Psoas muscle (tissue), 8 donors: Measurements from ENCODE around the gene BRIX1. TPM values are rescaled to one million over a fixed set of nuclear protein-coding genes. Genes with fewer than 3 reads are reported as not detected.

Experiments used
- ATAC-seq, 4 donors: fragments of 200-7000 bp; cut with Tn5 transposase; one replicate each; pipeline ENCODE4 v1.9.1; 2020; ENCODE audit warnings: moderate library complexity in 3 of 4, mild to moderate bottlenecking in 2 of 4
- DNase-seq, 2 donors: peaks; one replicate each; pipeline ENCODE4 v3.0.0-alpha.2; 2020
- H3K27ac ChIP-seq: fragments of 200-600 bp; one replicate; pipeline ENCODE4 v1.8.0; 2022
- H3K27me3 ChIP-seq, 3 donors: fragments of 200-600 bp in 1 of 3; one replicate each; pipeline versions ENCODE4 v1.6.1 to v1.8.0; 2013 to 2022; ENCODE audit warnings: low read length in 2 of 3, mild to moderate bottlenecking in 2 of 3, moderate library complexity in 1 of 3; ENCODE audit not compliant: insufficient read depth in 3 of 3
- H3K36me3 ChIP-seq, 2 donors: fragments of 200-600 bp in 1 of 2; one replicate each; pipeline versions ENCODE4 v1.6.1 to v1.8.0; 2013 to 2022; ENCODE audit warnings: low read depth in 1 of 2, mild to moderate bottlenecking in 1 of 2, moderate library complexity in 1 of 2; ENCODE audit not compliant: insufficient read depth in 1 of 2
- H3K4me1 ChIP-seq: fragments of 200-600 bp; one replicate; pipeline ENCODE4 v1.8.0; 2022
- H3K4me3 ChIP-seq: fragments of 200-600 bp; one replicate; pipeline ENCODE4 v1.8.0; 2022; ENCODE audit warnings: mild to moderate bottlenecking
- H3K9me3 ChIP-seq: fragments of 200-600 bp; one replicate; pipeline ENCODE4 v1.8.0; 2022
- CTCF ChIP-seq: fragments of 200-600 bp; IDR thresholded peaks from one replicate; pipeline ENCODE4 v1.8.0; 2022; ENCODE audit warnings: antibody characterized with exemption
- WGBS, 3 donors: extraction: QIAGEN DNeasy Blood & Tissue Kit; methylation state at CpG; one replicate each; pipeline versions ENCODE4 v1.1.6 to v1.1.7; 2013; 5-methylcytosine and 5-hydroxymethylcytosine counted together
- intact Hi-C, 2 donors: fragments of 100-400 bp; cut with DNase I; formaldehyde crosslinking; loops; one replicate each; pipeline versions ENCODE4 v1.11.0 to v1.14.2; 2022
- polyA plus RNA-seq, 3 donors: library from polyadenylated mRNA; stranded (reverse); fragments of 200-250 nt; gene quantifications; one replicate each; pipeline ENCODE4 v1.2.3, GENCODE V29; 2013
- total RNA-seq, 4 donors: library from RNA; stranded (reverse); fragmentation: NEBNext Ultra II Directional in 2 of 4; extraction: Animal tissue kit (Norgen Biotek cat#: 25700) in 2 of 4; gene quantifications; one replicate each; pipeline versions ENCODE4 v1.2.1 to v1.2.4, GENCODE V29; 2021 to 2023
- donor health status: healthy with polysubstance abuse.
- donor health status: DM: no; HTN: no; CAD: no; lungs with moderate emphysema.
- donor health status: Bipolar disorder and iron deficiency.
- donor health status: healthy.
- donor health status: DM: yes; HTN: yes; CAD: no.
- donor health status: DM: no; HTN: no; CAD: no.
- donor health status: DM: no; HTN: no; CAD: no.
- donor health status: DM: yes; HTN: yes; CAD: no.

BRIX1 gene
- total and polyA plus RNA-seq, 7 donors, result 11.3 to 36.8 (median 21.1) TPM

GRCh38 chr5:34900652-34901051, 14.9 kb upstream of the BRIX1 start:
- ATAC-seq, result no peak
- Histone ChIP-seq H3K4me1 (no peaks in the 10 kb centered on the region), H3K36me3 (peaks cover 7 to 41% of the 10 kb centered on the region in 2 donors), H3K27me3 (no peaks in the 10 kb centered on the region), H3K4me3 (no peak overlapping the region), H3K9me3 (no peaks in the 10 kb centered on the region), H3K27ac (no peak overlapping the region)
- 89 to 95% (median 90%) methylated on average over 6 of the region's 6 CpGs for whole genome bisulfite sequencing, 3 donors
- TF ChIP-seq CTCF, result no peak
- DNase-seq, result no peak
- intact Hi-C loops, result no loop called here

- no peaks in the 10 kb centered on the region for H3K9me3 ChIP-seq
- peaks cover 7 to 54% of the 10 kb centered on the region in 2 donors for H3K36me3 ChIP-seq
- H3K4me1 ChIP-seq, result no peaks in the 10 kb centered on the region
- no peak for DNase-seq
- no peak for TF ChIP-seq CTCF
- no peaks in the 10 kb centered on the region for H3K27me3 ChIP-seq
- no peak overlapping the region for H3K4me3 ChIP-seq
- 93 to 100% (median 98%) methylated on average over 1 of the region's 1 CpG for WGBS, 3 donors
- ATAC-seq, result no peak
- intact Hi-C loops, result no loop called here
- no peak overlapping the region for H3K27ac ChIP-seq
Observed at GRCh38 chr5:34903260-34903659, 12.3 kb upstream of the BRIX1 start.

GRCh38 chr5:34905564-34905963, 9.9 kb upstream of the BRIX1 start:
- intact Hi-C loops, result no loop called here
- 88 to 92% (median 92%) methylated on average over 2 of the region's 2 CpGs for WGBS, 3 donors
- Histone ChIP-seq H3K36me3 (peaks cover 7 to 72% of the 10 kb centered on the region in 2 donors), H3K4me3 (no peak overlapping the region), H3K27me3 (no peaks in the 10 kb centered on the region), H3K27ac (no peak overlapping the region), H3K4me1 (no peaks in the 10 kb centered on the region), H3K9me3 (no peaks in the 10 kb centered on the region)
- DNase-seq (no peak), ATAC-seq (no peak)
- TF ChIP-seq CTCF, result no peak

GRCh38 chr5:34913072-34913471, 2.4 kb upstream of the BRIX1 start:
- TF ChIP-seq CTCF, result no peak
- H3K4me3 ChIP-seq, result no peak overlapping the region
- intact Hi-C loops, result no loop called here
- DNase-seq (no peak), ATAC-seq (no peak)
- H3K27me3 ChIP-seq, result no peaks in the 10 kb centered on the region
- H3K4me1 ChIP-seq, result peaks cover 24% of the 10 kb centered on the region
- 80 to 85% (median 83%) methylated on average over 2 of the region's 2 CpGs for WGBS, 3 donors
- H3K36me3 ChIP-seq, result peaks cover 0 to 48% of the 10 kb centered on the region in 2 donors
- no peaks in the 10 kb centered on the region for H3K9me3 ChIP-seq
- H3K27ac ChIP-seq, result no peak overlapping the region

GRCh38 chr5:34914671-34915138, 806 bp upstream of the BRIX1 start:
- ATAC-seq (peak in 2 of 4 donors; percentile 3 to 8), DNase-seq (peak; percentile 32 to 55)
- no peaks in the 10 kb centered on the region for H3K9me3 ChIP-seq
- 2% methylated on average over 20 of the region's 20 CpGs for WGBS, 3 donors
- TF ChIP-seq CTCF, result no peak
- H3K36me3 ChIP-seq, result peaks cover 0 to 48% of the 10 kb centered on the region in 2 donors
- no peaks in the 10 kb centered on the region for H3K27me3 ChIP-seq
- peaks cover 24% of the 10 kb centered on the region for H3K4me1 ChIP-seq
- peak overlapping the region; percentile 90 for H3K27ac ChIP-seq
- peak overlapping the region; percentile 90 for H3K4me3 ChIP-seq
- intact Hi-C loops, result no loop called here
